ENCODE data around the gene TP53INP2. TPM values are rescaled to one million over a fixed set of nuclear protein-coding genes. Genes with fewer than 3 reads are reported as not detected.
A peak's percentile ranks its signal among the peaks of the same experiment; 100 is the strongest.

The TP53INP2 gene
- total and polyA plus RNA-seq, 9 of the 15 experiments (the other 6 are each of a cell fraction or from before 2014, with no cell fraction given) = 0.43 to 5.0 (median 1.3) TPM

DNA sequence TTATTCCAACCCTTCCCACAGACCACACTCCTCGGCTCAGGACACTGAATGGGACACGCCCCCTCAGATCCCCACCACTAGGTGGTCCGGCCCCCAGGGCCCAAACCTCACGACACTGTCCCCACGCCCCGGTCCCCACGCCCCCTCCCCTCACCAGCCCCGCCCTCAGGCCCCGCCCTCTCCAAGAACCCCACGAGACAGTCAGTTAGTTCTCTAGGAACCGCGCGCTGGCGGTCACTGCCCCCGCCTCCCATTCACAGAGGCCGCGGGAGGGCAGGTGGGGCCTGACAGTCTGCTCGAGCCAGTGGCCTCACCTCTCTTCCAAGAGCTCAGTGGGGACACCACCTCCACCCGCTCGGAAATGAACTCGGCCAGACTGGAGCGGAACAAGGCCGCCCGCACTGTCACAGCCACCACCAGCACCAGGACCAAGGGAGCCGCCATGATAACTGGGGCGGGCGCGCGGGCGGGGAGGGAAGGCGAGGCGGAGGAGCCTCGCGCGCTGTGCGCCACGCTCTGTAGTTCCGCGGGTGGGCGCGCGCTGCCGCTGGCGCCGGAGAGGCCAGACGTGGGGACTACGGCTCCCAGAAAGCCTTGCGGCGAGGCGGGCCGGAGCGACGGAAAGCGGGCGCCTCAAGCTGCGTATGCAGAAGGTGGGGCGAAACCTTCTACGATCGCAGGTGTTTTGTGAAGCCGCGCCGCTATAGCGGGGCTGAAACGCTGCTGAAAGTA lies 27.3 kb upstream of the TP53INP2 start, which contains the start of gene PIGU (continued):
- TF ChIP-seq, protein P1, sequence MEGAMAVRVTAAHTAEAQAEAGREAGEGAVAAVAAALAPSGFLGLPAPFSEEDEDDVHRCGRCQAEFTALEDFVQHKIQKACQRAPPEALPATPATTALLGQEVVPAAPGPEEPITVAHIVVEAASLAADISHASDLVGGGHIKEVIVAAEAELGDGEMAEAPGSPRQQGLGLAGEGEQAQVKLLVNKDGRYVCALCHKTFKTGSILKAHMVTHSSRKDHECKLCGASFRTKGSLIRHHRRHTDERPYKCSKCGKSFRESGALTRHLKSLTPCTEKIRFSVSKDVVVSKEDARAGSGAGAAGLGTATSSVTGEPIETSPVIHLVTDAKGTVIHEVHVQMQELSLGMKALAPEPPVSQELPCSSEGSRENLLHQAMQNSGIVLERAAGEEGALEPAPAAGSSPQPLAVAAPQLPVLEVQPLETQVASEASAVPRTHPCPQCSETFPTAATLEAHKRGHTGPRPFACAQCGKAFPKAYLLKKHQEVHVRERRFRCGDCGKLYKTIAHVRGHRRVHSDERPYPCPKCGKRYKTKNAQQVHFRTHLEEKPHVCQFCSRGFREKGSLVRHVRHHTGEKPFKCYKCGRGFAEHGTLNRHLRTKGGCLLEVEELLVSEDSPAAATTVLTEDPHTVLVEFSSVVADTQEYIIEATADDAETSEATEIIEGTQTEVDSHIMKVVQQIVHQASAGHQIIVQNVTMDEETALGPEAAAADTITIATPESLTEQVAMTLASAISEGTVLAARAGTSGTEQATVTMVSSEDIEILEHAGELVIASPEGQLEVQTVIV (CRISPR knock-in tag; IDR thresholded peaks at IDR 0.05; ENCODE audit: borderline replicate concordance) = no peak
- TF ChIP-seq, protein P2, sequence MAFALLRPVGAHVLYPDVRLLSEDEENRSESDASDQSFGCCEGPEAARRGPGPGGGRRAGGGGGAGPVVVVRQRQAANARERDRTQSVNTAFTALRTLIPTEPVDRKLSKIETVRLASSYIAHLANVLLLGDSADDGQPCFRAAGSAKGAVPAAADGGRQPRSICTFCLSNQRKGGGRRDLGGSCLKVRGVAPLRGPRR (CRISPR knock-in tag; IDR thresholded peaks at IDR 0.05) = no peak
- no peak for TF ChIP-seq BRD9 (IDR thresholded peaks at IDR 0.05; ENCODE audit: low read depth, partially characterized antibody)
- TF ChIP-seq KAT8 (IDR thresholded peaks at IDR 0.05; ENCODE audit: low read depth) = no peak
- TF ChIP-seq ZNF699 (CRISPR knock-in tag; IDR thresholded peaks at IDR 0.05; ENCODE audit: insufficient replicate concordance) = no peak
- peak; percentile 93 for TF ChIP-seq POLR2G (IDR thresholded peaks at IDR 0.05; ENCODE audit: low read depth, low read length)
- TF ChIP-seq ZFP30 (CRISPR knock-in tag; IDR thresholded peaks at IDR 0.05; ENCODE audit: borderline replicate concordance) = no peak
- TF ChIP-seq KDM2B (CRISPR knock-in tag; IDR thresholded peaks at IDR 0.05) = no peak
- TF ChIP-seq ZFP36 (IDR thresholded peaks at IDR 0.05; ENCODE audit: low read depth, low read length, partially characterized antibody) = peak; percentile 16
- TF ChIP-seq NRF1 (conservative IDR thresholded peaks at IDR 0.05 in 1 of 2, IDR thresholded peaks at IDR 0.05 in 1 of 2) = peak; percentile 84 to 86
- TF ChIP-seq ZNF707 (CRISPR knock-in tag; conservative IDR thresholded peaks at IDR 0.05) = no peak
- TF ChIP-seq, protein P3, sequence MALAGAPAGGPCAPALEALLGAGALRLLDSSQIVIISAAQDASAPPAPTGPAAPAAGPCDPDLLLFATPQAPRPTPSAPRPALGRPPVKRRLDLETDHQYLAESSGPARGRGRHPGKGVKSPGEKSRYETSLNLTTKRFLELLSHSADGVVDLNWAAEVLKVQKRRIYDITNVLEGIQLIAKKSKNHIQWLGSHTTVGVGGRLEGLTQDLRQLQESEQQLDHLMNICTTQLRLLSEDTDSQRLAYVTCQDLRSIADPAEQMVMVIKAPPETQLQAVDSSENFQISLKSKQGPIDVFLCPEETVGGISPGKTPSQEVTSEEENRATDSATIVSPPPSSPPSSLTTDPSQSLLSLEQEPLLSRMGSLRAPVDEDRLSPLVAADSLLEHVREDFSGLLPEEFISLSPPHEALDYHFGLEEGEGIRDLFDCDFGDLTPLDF (CRISPR knock-in tag; IDR thresholded peaks at IDR 0.05) = 0 out of 2 replicates have a peak, but pooled peaks have one; percentile 33
- TF ChIP-seq STAG1 (CRISPR knock-in tag; IDR thresholded peaks at IDR 0.05; ENCODE audit: borderline replicate concordance) = peak; percentile 19; the same call in 1 of the 2 replicates
- peak; percentile 59; the same call in 1 of the 2 replicates for TF ChIP-seq JUND (IDR thresholded peaks at IDR 0.05; ENCODE audit: borderline replicate concordance, low read depth, low read length)
- TF ChIP-seq JUND (tag; IDR thresholded peaks at IDR 0.05; ENCODE audit: borderline replicate concordance, low read depth, low read length) = peak; percentile 18; the same call in 1 of the 3 replicates
- TF ChIP-seq NCOA4 (IDR thresholded peaks at IDR 0.05; ENCODE audit: partially characterized antibody) = no peak
- TF ChIP-seq MAZ (CRISPR knock-in tag; conservative IDR thresholded peaks at IDR 0.05 in 1 of 2, IDR thresholded peaks at IDR 0.05 in 1 of 2) = peak; percentile 99 to 100
- peak; percentile 77 for TF ChIP-seq KDM5B (IDR thresholded peaks at IDR 0.05; ENCODE audit: insufficient replicate concordance, low read depth, low read length)
- TF ChIP-seq DIDO1 (tag; IDR thresholded peaks at IDR 0.05; ENCODE audit: low read depth) = no peak
- TF ChIP-seq, protein P4, sequence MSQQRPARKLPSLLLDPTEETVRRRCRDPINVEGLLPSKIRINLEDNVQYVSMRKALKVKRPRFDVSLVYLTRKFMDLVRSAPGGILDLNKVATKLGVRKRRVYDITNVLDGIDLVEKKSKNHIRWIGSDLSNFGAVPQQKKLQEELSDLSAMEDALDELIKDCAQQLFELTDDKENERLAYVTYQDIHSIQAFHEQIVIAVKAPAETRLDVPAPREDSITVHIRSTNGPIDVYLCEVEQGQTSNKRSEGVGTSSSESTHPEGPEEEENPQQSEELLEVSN (IDR thresholded peaks at IDR 0.05; ENCODE audit: borderline replicate concordance in 1 of 2, extremely low read depth in 1 of 2, insufficient read depth in 1 of 2, insufficient read length in 1 of 2, low read depth in 1 of 2, low read length in 1 of 2, poor library complexity in 1 of 2, severe bottlenecking in 1 of 2) = peak; percentile 65 to 72
- TF ChIP-seq SRSF3 (IDR thresholded peaks at IDR 0.05; ENCODE audit: insufficient read depth, low read length) = no peak
